Testis (tissue), 2 donors: ENCODE results near the gene HNRNPDL.

Source experiments
- CTCF ChIP-seq, 3 experiments: fragments of 450-650 bp in 2 of 3; fragments of 200-600 bp in 1 of 3; sonication (generic) in 1 of 3; IDR thresholded peaks; one replicate each; pipeline ENCODE4 v1.5.1; 2016 to 2019; ENCODE audit warnings: antibody characterized with exemption in 3 of 3, mild to moderate bottlenecking in 2 of 3, moderate library complexity in 1 of 3
- POLR2A ChIP-seq: fragments of 450-650 bp; IDR thresholded peaks from one replicate; pipeline ENCODE4 v1.6.1; 2017; ENCODE audit warnings: antibody characterized with exemption, mild to moderate bottlenecking, moderate library complexity

- TF ChIP-seq CTCF (IDR thresholded peaks at IDR 0.05) (no peak), POLR2A (no peak)
These were observed 20.9 kb upstream of the HNRNPDL start for GRCh38 chr4:82450966-82451755.
